HG02981 (cell line): ENCODE results near the gene MICB.
A peak's percentile ranks its signal among the peaks of the same experiment; 100 is the strongest.

ENCODE experiments used
- ATAC-seq: cut with Tn5 transposase; IDR thresholded peaks from one replicate; pipeline ENCODE4 v1.9.1; 2021; ENCODE audit warnings: mild to moderate bottlenecking, moderate library complexity; ENCODE audit not compliant: unreplicated experiment

Gene MICB

GRCh38 chr6:31559606-31559957 lies 61.6 kb downstream of the MICB start:
- no peak for ATAC-seq

DNA sequence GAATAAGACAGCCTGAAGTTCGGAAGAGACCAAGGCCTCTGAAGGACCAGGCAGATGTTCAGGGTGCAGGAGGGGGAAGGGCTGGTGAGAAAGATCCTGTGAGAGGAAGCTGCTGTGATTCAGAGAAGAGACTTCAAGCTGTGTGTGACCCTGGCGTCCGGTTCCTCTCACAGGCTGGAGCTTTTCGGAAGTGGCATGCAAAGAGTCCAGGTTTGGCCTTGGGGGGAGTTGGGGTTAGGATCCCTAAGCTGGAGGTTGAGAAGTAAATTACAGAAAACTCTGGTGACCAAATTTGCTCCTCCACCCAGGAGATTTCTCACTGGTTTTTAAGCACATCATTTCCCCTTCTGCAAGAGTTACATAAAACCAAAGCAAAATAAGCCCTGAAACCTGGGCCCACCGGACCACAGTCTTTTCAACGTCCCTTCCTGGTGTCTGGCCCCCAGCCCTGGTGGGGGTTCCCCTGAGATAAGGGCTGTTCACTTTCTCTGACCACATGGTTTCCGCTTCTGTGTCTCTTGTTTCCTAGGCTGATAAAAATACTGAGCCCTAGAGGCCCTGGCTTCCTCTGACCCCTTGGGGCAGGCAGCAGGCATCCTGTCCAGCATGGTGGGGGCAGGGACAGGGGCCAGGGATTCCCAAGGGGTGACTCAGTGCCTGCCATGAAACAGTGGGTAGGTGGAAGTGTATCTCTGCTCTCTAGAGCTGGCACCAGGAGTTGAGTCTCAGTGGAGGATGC lies 62.2 kb downstream of the MICB start:
- ATAC-seq, result peak; percentile 62

DNA sequence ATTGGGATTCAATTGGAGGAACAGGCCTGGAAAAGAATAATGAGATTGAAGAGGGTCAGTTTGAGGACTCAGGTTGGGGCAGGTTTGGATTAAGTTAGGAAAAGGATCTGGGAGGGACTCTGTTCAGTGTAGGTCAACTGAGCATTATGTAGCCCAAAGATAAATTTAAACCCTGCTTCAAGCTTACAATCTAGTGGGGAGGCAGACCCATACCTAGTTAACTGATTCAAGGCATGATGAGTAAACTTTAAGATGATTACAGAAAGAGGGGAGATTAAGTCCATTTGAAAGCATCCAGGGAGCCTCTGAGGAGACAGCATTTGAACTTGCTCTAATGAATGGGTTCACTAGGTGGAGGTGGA lies 62.7 kb downstream of the MICB start:
- ATAC-seq, result no peak
